ENCODE results near the gene BBS1.

Gene BBS1

DNA sequence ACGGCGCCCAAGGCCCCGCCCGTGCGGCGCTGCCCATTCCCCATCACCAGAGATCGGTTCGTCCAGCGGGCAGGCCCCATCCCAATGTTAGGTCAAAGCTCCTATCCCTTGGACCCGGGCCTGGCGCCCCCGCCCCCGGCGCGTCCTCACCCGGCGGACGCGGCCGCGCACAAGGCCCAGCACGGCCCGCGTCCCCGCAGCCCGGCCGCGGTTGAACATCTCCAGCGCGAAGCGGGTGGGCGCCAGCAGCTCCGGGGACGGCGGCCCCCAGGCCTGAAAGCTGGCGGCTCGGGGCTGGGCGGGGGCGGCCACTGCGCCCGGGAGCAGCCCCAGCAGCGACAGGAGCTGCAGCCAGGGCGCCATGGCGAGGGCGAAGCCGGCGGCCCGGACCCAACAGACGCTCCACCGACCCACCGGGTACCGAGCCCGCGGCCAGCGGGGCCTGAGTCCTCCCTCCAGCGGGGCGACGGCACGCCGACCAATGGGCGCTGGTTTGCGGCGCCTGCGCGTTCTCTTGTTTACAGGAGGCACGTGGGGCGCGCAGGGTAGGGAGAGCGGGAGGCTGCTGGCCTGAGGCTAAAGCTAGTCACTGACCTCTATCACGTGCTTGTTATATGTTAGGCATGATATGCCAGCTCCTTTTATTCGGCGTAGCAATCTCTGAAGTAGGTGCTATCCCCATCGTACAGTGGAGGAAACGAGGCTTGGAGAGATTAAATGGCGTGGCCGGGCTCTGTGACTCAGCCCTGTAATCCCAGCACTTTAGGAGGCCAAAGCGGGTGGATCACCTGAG, 57.9 kb downstream of the BBS1 start, which contains the start of gene CTSF:
Gene CTSF (minus strand): TSS at position 483 of the 793 bp plus-strand sequence. CDS start 120 bp downstream, at position 363.
- H3K4me3 ChIP-seq (ENCODE audit: control insufficient read depth, low read depth, low read length), result peak within 1 kb of the TSS; percentile 26
- TF ChIP-seq, protein P1, sequence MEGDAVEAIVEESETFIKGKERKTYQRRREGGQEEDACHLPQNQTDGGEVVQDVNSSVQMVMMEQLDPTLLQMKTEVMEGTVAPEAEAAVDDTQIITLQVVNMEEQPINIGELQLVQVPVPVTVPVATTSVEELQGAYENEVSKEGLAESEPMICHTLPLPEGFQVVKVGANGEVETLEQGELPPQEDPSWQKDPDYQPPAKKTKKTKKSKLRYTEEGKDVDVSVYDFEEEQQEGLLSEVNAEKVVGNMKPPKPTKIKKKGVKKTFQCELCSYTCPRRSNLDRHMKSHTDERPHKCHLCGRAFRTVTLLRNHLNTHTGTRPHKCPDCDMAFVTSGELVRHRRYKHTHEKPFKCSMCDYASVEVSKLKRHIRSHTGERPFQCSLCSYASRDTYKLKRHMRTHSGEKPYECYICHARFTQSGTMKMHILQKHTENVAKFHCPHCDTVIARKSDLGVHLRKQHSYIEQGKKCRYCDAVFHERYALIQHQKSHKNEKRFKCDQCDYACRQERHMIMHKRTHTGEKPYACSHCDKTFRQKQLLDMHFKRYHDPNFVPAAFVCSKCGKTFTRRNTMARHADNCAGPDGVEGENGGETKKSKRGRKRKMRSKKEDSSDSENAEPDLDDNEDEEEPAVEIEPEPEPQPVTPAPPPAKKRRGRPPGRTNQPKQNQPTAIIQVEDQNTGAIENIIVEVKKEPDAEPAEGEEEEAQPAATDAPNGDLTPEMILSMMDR (conservative IDR thresholded peaks at IDR 0.05; ENCODE audit: control insufficient read depth, insufficient read depth, low read depth, low read length), result no peak
- DNase-seq (ENCODE audit: low read depth), result peak; percentile 70

DNA sequence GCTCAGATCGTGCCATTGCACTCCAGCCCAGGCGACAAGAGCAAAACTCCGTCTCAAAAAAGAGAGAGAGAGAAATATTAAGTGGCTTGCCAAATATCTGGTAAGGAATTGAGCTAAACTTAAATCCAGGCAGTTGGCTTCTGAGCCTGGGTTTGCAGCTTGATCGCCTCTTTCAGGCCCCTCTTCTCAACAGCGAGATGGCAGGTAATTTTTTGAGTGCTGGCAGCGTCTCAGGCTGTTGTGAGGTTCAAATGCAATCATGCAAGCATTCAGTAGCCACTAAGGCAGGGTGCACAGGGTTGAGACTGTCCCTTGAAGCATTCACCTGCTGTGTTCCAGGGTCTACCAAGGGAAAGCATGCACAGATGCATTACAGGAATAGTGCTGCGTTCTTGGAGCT, 58.6 kb downstream of the BBS1 start:
- TF ChIP-seq, protein P1 (conservative IDR thresholded peaks at IDR 0.05; ENCODE audit: control insufficient read depth, insufficient read depth, low read depth, low read length), result no peak
- no peak for DNase-seq (ENCODE audit: low read depth)
- H3K4me3 ChIP-seq (ENCODE audit: control insufficient read depth, low read depth, low read length), result no peak overlapping the region

DNA sequence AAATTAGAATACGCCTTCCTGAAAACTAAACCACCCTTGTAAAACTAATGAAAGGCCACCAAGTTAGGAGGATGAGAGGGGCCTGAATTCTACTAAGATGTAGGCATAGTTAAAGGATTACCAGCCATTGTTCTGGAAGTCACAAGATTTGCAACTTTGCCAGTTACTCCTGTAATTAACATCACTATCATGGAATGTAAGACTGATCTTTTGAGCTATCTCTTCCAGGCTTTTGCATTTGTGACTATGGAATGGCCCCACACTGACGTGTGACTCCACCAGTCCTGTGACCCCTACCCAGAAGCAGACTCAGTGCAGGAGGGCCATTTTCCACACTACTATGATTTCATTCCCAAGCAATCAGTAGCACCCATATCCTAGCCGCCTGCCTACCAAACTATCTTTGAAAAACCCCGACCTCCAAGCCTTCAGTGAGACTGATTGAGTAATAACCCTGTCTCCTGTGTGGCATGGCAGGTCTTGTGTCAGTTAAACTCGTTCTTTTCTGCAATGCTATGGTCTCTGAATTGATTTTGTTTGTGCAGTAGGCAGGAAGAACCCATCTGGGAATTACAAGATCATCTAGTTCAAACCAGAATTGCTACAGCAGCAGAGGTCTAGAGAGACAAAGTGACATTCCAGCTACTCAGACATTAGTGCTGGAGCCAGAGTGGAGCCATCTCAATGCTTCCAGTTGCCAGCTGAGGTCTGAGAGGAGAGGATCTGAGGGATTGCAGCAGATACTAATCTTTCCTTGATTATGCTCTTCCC, 59.8 kb downstream of the BBS1 start:
- H3K4me3 ChIP-seq (ENCODE audit: control insufficient read depth, low read depth, low read length), result no peak overlapping the region
- TF ChIP-seq, protein P1 (conservative IDR thresholded peaks at IDR 0.05; ENCODE audit: control insufficient read depth, insufficient read depth, low read depth, low read length), result no peak
- DNase-seq (ENCODE audit: low read depth), result no peak

DNA sequence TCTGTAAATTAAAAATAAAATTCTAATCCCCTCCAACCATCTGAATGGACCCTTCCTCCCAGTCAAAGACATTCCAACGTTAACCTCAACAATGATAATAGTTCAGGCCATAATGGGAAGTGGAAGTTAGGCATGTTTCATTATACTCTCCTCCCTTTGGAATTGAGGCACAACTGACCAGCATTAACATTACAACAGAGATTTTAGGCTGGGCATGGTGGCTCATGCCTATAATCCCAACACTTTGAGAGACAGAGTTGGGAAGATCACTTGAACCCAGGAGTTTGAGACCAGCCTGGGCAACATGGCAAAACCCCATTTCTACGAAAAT, 60.4 kb downstream of the BBS1 start:
- TF ChIP-seq, protein P1 (conservative IDR thresholded peaks at IDR 0.05; ENCODE audit: control insufficient read depth, insufficient read depth, low read depth, low read length), result no peak
- H3K4me3 ChIP-seq (ENCODE audit: control insufficient read depth, low read depth, low read length), result no peak overlapping the region
- no peak for DNase-seq (ENCODE audit: low read depth)

DNA sequence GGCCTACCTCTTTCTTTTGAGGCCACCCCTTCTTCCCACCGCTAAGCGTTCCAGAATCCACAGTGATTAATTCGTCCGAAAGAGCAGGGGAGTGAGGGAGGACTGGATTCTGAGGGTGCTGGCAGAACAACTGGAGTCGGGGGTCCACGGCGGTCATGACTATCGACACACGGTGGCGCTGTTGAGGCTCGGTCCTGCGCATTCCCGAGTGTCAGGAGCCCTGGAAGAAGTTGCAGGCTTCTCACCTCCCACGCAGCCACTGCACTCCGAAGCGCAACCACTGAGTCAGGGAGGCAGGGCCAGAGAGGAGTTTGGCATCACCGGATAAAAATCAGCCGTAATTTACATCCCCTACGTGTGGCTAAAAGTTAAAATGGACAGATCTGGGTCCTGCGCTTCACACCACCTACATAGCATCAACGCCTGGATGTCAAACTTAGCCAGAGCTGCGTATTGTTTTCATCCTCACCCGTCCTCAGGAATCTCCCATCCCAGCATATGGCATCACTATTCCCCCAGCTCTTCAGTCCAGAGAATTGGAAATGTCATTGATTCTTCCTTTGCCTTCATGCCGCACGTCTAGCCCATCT, 68.7 kb downstream of the BBS1 start:
- TF ChIP-seq, protein P1 (conservative IDR thresholded peaks at IDR 0.05; ENCODE audit: control insufficient read depth, insufficient read depth, low read depth, low read length), result peak; percentile 78
- no peak overlapping the region for H3K4me3 ChIP-seq (ENCODE audit: control insufficient read depth, low read depth, low read length)

DNA sequence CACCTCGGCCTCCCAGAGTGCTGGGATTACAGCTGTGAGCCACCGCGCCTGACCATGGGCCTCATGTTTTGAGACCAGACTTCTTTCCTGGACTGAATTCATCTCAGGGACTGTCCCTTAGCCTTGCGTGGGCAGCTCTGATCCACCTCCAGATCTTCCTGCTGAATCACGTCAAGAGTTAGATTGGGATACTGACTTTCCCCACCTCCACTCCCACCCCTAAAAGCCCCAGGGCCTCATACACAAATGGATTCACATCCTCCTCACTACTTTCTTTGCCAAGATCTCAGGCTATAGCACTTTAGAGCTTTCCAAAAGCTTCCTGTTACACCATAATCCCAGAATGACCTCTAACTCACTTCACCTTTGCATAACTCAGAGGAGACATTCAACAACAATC, 70.4 kb downstream of the BBS1 start:
- H3K4me3 ChIP-seq (ENCODE audit: control insufficient read depth, low read depth, low read length), result no peak overlapping the region
- peak; percentile 67 for DNase-seq (ENCODE audit: low read depth)
- TF ChIP-seq, protein P1 (conservative IDR thresholded peaks at IDR 0.05; ENCODE audit: control insufficient read depth, insufficient read depth, low read depth, low read length), result no peak

More for the DNA sequence above, 68.7 kb downstream of the BBS1 start:
- peak; percentile 83 for DNase-seq (ENCODE audit: low read depth)
